Right atrium auricular region (tissue), 2 donors: ENCODE measurements around the gene IL17D. TPM values are rescaled to one million over a fixed set of nuclear protein-coding genes. Genes with fewer than 3 reads are reported as not detected.
"Not testable (repeated sequence)": the region's sequence is repeated elsewhere in the genome, so short reads cannot be mapped to it uniquely, and the experiment has no call there.

Experiments
- DNase-seq: peaks from one replicate; pipeline ENCODE4 v3.0.0-alpha.2; 2019; ENCODE audit warnings: low spot score
- H3K27ac ChIP-seq, 2 donors: fragments of 200-600 bp; sonication (generic); 1 replicate in 1 of 2; 2 replicates in 1 of 2; pipeline ENCODE4 v1.5.1; 2016 to 2019
- H3K27me3 ChIP-seq, 2 donors: fragments of 200-600 bp; sonication (generic); one replicate each; pipeline versions ENCODE4 v1.5.1 to v1.6.0; 2017 to 2019
- H3K36me3 ChIP-seq: fragments of 200-600 bp; sonication (generic); one replicate; pipeline ENCODE4 v1.5.1; 2016
- H3K4me1 ChIP-seq, 2 donors: fragments of 200-600 bp; sonication (generic); one replicate each; pipeline versions ENCODE4 v1.5.1 to v1.6.0; 2017 to 2019
- H3K4me3 ChIP-seq, 2 donors: fragments of 200-600 bp; sonication (generic); 1 replicate in 1 of 2; 2 replicates in 1 of 2; pipeline ENCODE4 v1.5.1; 2017 to 2019; ENCODE audit warnings: mild to moderate bottlenecking in 1 of 2, moderate library complexity in 1 of 2
- H3K9me3 ChIP-seq, 2 donors: fragments of 200-600 bp; sonication (generic); one replicate each; pipeline ENCODE4 v1.5.1; 2019
- CTCF ChIP-seq, 2 donors: fragments of 200-600 bp; sonication (generic); IDR thresholded peaks; one replicate each; pipeline ENCODE4 v1.5.1; 2019; ENCODE audit warnings: antibody characterized with exemption in 2 of 2
- total RNA-seq, 2 donors: library from RNA; depleted of rRNA; stranded (reverse); fragments of >200 nt; gene quantifications; one replicate each; pipeline ENCODE4 v1.1.0, GENCODE V29; 2016

The IL17D gene
- total RNA-seq, 2 donors from 2014 or later = 1.9 to 2.5 TPM

- Histone ChIP-seq H3K36me3 (peaks cover 12% of the 10 kb centered on the region), H3K4me1 (no peaks in the 10 kb centered on the region), H3K27me3 (no peaks in the 10 kb centered on the region), H3K27ac (no peak overlapping the region), H3K9me3 (no peaks in the 10 kb centered on the region), H3K4me3 (no peak overlapping the region)
- TF ChIP-seq CTCF (IDR thresholded peaks at IDR 0.05) = no peak
- no peak for DNase-seq
These were observed 26.4 kb downstream of the IL17D start for GRCh38 chr13:20729633-20730585.

GRCh38 chr13:20738616-20739015 is 35.1 kb downstream of the IL17D start:
- DNase-seq = no peak
- H3K4me3 ChIP-seq = no peak overlapping the region
- H3K36me3 ChIP-seq = no peaks in the 10 kb centered on the region
- H3K9me3 ChIP-seq = no peaks in the 10 kb centered on the region
- H3K27ac ChIP-seq = no peak overlapping the region
- no peaks in the 10 kb centered on the region for H3K4me1 ChIP-seq
- no peak for TF ChIP-seq CTCF (IDR thresholded peaks at IDR 0.05)
- no peaks in the 10 kb centered on the region for H3K27me3 ChIP-seq

GRCh38 chr13:20740021-20740420 is 36.5 kb downstream of the IL17D start:
- Histone ChIP-seq H3K27ac (no peak overlapping the region), H3K27me3 (no peaks in the 10 kb centered on the region), H3K4me1 (no peaks in the 10 kb centered on the region), H3K4me3 (no peak overlapping the region), H3K9me3 (no peaks in the 10 kb centered on the region), H3K36me3 (no peaks in the 10 kb centered on the region)
- DNase-seq = no peak
- TF ChIP-seq CTCF (IDR thresholded peaks at IDR 0.05) = no peak

GRCh38 chr13:20743830-20744404 is 40.4 kb downstream of the IL17D start:
- H3K4me1 ChIP-seq, H3K4me3 ChIP-seq, H3K9me3 ChIP-seq, H3K27ac ChIP-seq, DNase-seq, H3K27me3 ChIP-seq, H3K36me3 ChIP-seq: not testable (repeated sequence)

- Histone ChIP-seq H3K27me3 (no peaks in the 10 kb centered on the region), H3K4me3 (no peak overlapping the region), H3K27ac (no peak overlapping the region), H3K9me3 (peaks cover 0 to 19% of the 10 kb centered on the region in 2 donors), H3K36me3 (no peaks in the 10 kb centered on the region), H3K4me1 (no peaks in the 10 kb centered on the region)
- TF ChIP-seq CTCF (IDR thresholded peaks at IDR 0.05) = no peak
- DNase-seq = no peak
These were observed 45.9 kb downstream of the IL17D start for GRCh38 chr13:20749377-20749776.

- no peak for TF ChIP-seq CTCF (IDR thresholded peaks at IDR 0.05)
- peaks cover 0 to 26% of the 10 kb centered on the region in 2 donors for H3K9me3 ChIP-seq
These were observed 50.5 kb downstream of the IL17D start for GRCh38 chr13:20754009-20754408.

More at GRCh38 chr13:20754009-20754408, 50.5 kb downstream of the IL17D start:
- Histone ChIP-seq H3K4me1 (no peaks in the 10 kb centered on the region), H3K4me3 (no peak overlapping the region), H3K27me3 (no peaks in the 10 kb centered on the region), H3K27ac (no peak overlapping the region), H3K36me3 (peaks cover 4% of the 10 kb centered on the region)
- no peak for DNase-seq
